ENCODE measurements around the gene PI3.
"Not testable (repeated sequence)": the region's sequence is repeated elsewhere in the genome, so short reads cannot be mapped to it uniquely, and the experiment has no call there.

Gene PI3

GRCh38 chr20:45174434-45175364 is at the start of gene PI3:
PI3 (plus strand) TSS chr20:45174902; CDS start chr20:45174923, 21 bp downstream.
- DNase-seq (ENCODE audit: low spot score): peak; percentile 84

- DNase-seq (ENCODE audit: low spot score): peak; percentile 57
Measured at GRCh38 chr20:45128099-45128498, 46.6 kb upstream of the PI3 start.

- no peak for DNase-seq (ENCODE audit: low spot score)
Measured at GRCh38 chr20:45136911-45137310, 37.8 kb upstream of the PI3 start.

- peak; percentile 81 for DNase-seq (ENCODE audit: low spot score)
Measured at GRCh38 chr20:45138561-45139300, 36.0 kb upstream of the PI3 start.

- not testable (repeated sequence) for DNase-seq (ENCODE audit: low spot score)
Measured at GRCh38 chr20:45139733-45140375, 34.8 kb upstream of the PI3 start.

- no peak for DNase-seq (ENCODE audit: low spot score)
Measured at GRCh38 chr20:45140836-45141235, 33.9 kb upstream of the PI3 start.

GRCh38 chr20:45149062-45149461 is 25.6 kb upstream of the PI3 start:
- DNase-seq (ENCODE audit: low spot score): no peak

- no peak for DNase-seq (ENCODE audit: low spot score)
Measured at GRCh38 chr20:45152405-45152804, 22.3 kb upstream of the PI3 start.

GRCh38 chr20:45153147-45153546 is 21.6 kb upstream of the PI3 start:
- DNase-seq (ENCODE audit: low spot score): no peak

- DNase-seq (ENCODE audit: low spot score): no peak
Measured at GRCh38 chr20:45153752-45154151, 20.9 kb upstream of the PI3 start.

- no peak for DNase-seq (ENCODE audit: low spot score)
Measured at GRCh38 chr20:45154183-45154582, 20.5 kb upstream of the PI3 start.

GRCh38 chr20:45154794-45155193 is 19.9 kb upstream of the PI3 start:
- not testable (repeated sequence) for DNase-seq (ENCODE audit: low spot score)

GRCh38 chr20:45156713-45157112 is 18.0 kb upstream of the PI3 start:
- DNase-seq (ENCODE audit: low spot score): no peak

GRCh38 chr20:45157962-45158361 is 16.7 kb upstream of the PI3 start:
- DNase-seq (ENCODE audit: low spot score): peak; percentile 87

- DNase-seq (ENCODE audit: low spot score): peak; percentile 23
Measured at GRCh38 chr20:45163083-45163803, 11.5 kb upstream of the PI3 start.

GRCh38 chr20:45164906-45165305 is 9.8 kb upstream of the PI3 start:
- no peak for DNase-seq (ENCODE audit: low spot score)

- no peak for DNase-seq (ENCODE audit: low spot score)
Measured at GRCh38 chr20:45173522-45173921, 1.2 kb upstream of the PI3 start.

- DNase-seq (ENCODE audit: low spot score): no peak
Measured at GRCh38 chr20:45176526-45177267, 2.0 kb downstream of the PI3 start.

GRCh38 chr20:45179166-45179565 is 4.5 kb downstream of the PI3 start:
- no peak for DNase-seq (ENCODE audit: low spot score)

- no peak for DNase-seq (ENCODE audit: low spot score)
Measured at GRCh38 chr20:45181639-45182038, 6.9 kb downstream of the PI3 start.

- no peak for DNase-seq (ENCODE audit: low spot score)
Measured at GRCh38 chr20:45183084-45183483, 8.4 kb downstream of the PI3 start.
